BLaER1 treated with 17β-estradiol and CSF1 and Interleukin-3, amounts not matched to agents 10 nM and 100 nM (cell line): Measurements from ENCODE around the gene CRYGB.
"Not testable (repeated sequence)": the region's sequence is repeated elsewhere in the genome, so short reads cannot be mapped to it uniquely, and the experiment has no call there.

Experiments
- H3K27ac ChIP-seq, 11 experiments: shearing (Covaris generic); formaldehyde crosslinking; 2 replicates each; pipeline ENCODE4 v1.8.1; 2022
- H3K27me3 ChIP-seq, 11 experiments: shearing (Covaris generic); formaldehyde crosslinking; 2 replicates each; pipeline ENCODE4 v1.8.1; 2022
- H3K36me3 ChIP-seq, 11 experiments: shearing (Covaris generic); formaldehyde crosslinking; 2 replicates each; pipeline ENCODE4 v1.8.1; 2022
- H3K4me1 ChIP-seq, 10 experiments: shearing (Covaris generic); formaldehyde crosslinking; 2 replicates each; pipeline ENCODE4 v1.8.1; 2022
- H3K4me2 ChIP-seq, 11 experiments: shearing (Covaris generic); formaldehyde crosslinking; 2 replicates each; pipeline ENCODE4 v1.8.1; 2022
- H3K4me3 ChIP-seq, 10 experiments: shearing (Covaris generic); formaldehyde crosslinking; 2 replicates each; pipeline ENCODE4 v1.8.1; 2022
- H3K9ac ChIP-seq, 11 experiments: shearing (Covaris generic); formaldehyde crosslinking; 2 replicates each; pipeline ENCODE4 v1.8.1; 2022
- H3K9me3 ChIP-seq, 11 experiments: shearing (Covaris generic); formaldehyde crosslinking; replicated peaks in 1 of 11; 2 replicates each; pipeline ENCODE4 v1.8.1; 2022
- H4K20me1 ChIP-seq, 11 experiments: shearing (Covaris generic); formaldehyde crosslinking; 2 replicates each; pipeline ENCODE4 v1.8.1; 2022
- Cebpa-rat ChIP-seq, 11 experiments: shearing (Covaris generic); IDR thresholded peaks; 2 replicates each; pipeline ENCODE4 v1.8.1; 2022

CRYGB gene

GRCh38 chr2:208127090-208127489, 18.9 kb downstream of the CRYGB start:
- no peak overlapping the region for H3K27ac ChIP-seq
- no peaks in the 10 kb centered on the region for H3K4me1 ChIP-seq
- no peak overlapping the region for H3K9ac ChIP-seq
- no peaks in the 10 kb centered on the region for H3K27me3 ChIP-seq
- no peak overlapping the region for H3K4me2 ChIP-seq
- TF ChIP-seq Cebpa-rat (IDR thresholded peaks at IDR 0.05), result no peak
- no peaks in the 10 kb centered on the region for H4K20me1 ChIP-seq
- H3K4me3 ChIP-seq, result no peak overlapping the region
- peaks cover 0 to 5% (median 0%) of the 10 kb centered on the region in 11 experiments; a peak in 3 of 22 replicates for H3K9me3 ChIP-seq
- no peaks in the 10 kb centered on the region for H3K36me3 ChIP-seq

GRCh38 chr2:208125251-208125650, 20.7 kb downstream of the CRYGB start:
- Histone ChIP-seq H3K27ac (no peak overlapping the region), H3K4me1 (no peaks in the 10 kb centered on the region), H3K9me3 (peaks cover 0 to 5% (median 0%) of the 10 kb centered on the region in 11 experiments; a peak in 3 of 22 replicates), H3K4me3 (no peak overlapping the region), H3K36me3 (no peaks in the 10 kb centered on the region), H4K20me1 (no peaks in the 10 kb centered on the region), H3K4me2 (no peak overlapping the region), H3K27me3 (no peaks in the 10 kb centered on the region), H3K9ac (no peak overlapping the region)
- TF ChIP-seq Cebpa-rat (IDR thresholded peaks at IDR 0.05), result no peak

- not testable (repeated sequence) for H3K9ac ChIP-seq, H3K27ac ChIP-seq, H3K4me2 ChIP-seq, H3K9me3 ChIP-seq, H3K27me3 ChIP-seq, H3K36me3 ChIP-seq, H3K4me1 ChIP-seq, H4K20me1 ChIP-seq, H3K4me3 ChIP-seq
These were observed 21.8 kb downstream of the CRYGB start, which contains the start of gene CRYGD for GRCh38 chr2:208124013-208124715. Gene CRYGD (minus strand): TSS chr2:208124524. CDS start chr2:208124473, 51 bp downstream.

GRCh38 chr2:208122248-208122647, 23.7 kb downstream of the CRYGB start:
- no peak overlapping the region for H3K27ac ChIP-seq
- no peaks in the 10 kb centered on the region for H3K36me3 ChIP-seq
- no peak overlapping the region for H3K4me2 ChIP-seq
- no peaks in the 10 kb centered on the region for H4K20me1 ChIP-seq
- TF ChIP-seq Cebpa-rat (IDR thresholded peaks at IDR 0.05), result no peak
- no peaks in the 10 kb centered on the region for H3K4me1 ChIP-seq
- H3K4me3 ChIP-seq, result no peak overlapping the region
- H3K9me3 ChIP-seq, result peaks cover 0 to 5% (median 0%) of the 10 kb centered on the region in 11 experiments; a peak in 2 of 22 replicates
- no peak overlapping the region for H3K9ac ChIP-seq
- H3K27me3 ChIP-seq, result no peaks in the 10 kb centered on the region

- Histone ChIP-seq H3K4me2 (no peak overlapping the region), H3K9me3 (no peaks in the 10 kb centered on the region), H3K36me3 (no peaks in the 10 kb centered on the region), H3K27me3 (no peaks in the 10 kb centered on the region), H3K9ac (no peak overlapping the region), H3K4me1 (no peaks in the 10 kb centered on the region), H4K20me1 (no peaks in the 10 kb centered on the region), H3K4me3 (no peak overlapping the region), H3K27ac (no peak overlapping the region)
- no peak for TF ChIP-seq Cebpa-rat (IDR thresholded peaks at IDR 0.05)
These were observed 27.0 kb downstream of the CRYGB start for GRCh38 chr2:208118918-208119317.

GRCh38 chr2:208117390-208117789, 28.6 kb downstream of the CRYGB start:
- H3K9me3 ChIP-seq, H3K27ac ChIP-seq, H3K36me3 ChIP-seq, H3K4me2 ChIP-seq, H4K20me1 ChIP-seq, H3K9ac ChIP-seq, H3K27me3 ChIP-seq, H3K4me3 ChIP-seq, H3K4me1 ChIP-seq: not testable (repeated sequence)

GRCh38 chr2:208112969-208113368, 33.0 kb downstream of the CRYGB start:
- Histone ChIP-seq H3K9ac (no peak overlapping the region), H3K4me1 (no peaks in the 10 kb centered on the region), H3K36me3 (no peaks in the 10 kb centered on the region), H3K27me3 (no peaks in the 10 kb centered on the region), H3K4me3 (no peak overlapping the region), H4K20me1 (no peaks in the 10 kb centered on the region), H3K4me2 (no peak overlapping the region), H3K9me3 (peaks cover 0 to 4% (median 0%) of the 10 kb centered on the region in 11 experiments; a peak in 2 of 22 replicates), H3K27ac (no peak overlapping the region)
- TF ChIP-seq Cebpa-rat (IDR thresholded peaks at IDR 0.05), result no peak

- H3K9ac ChIP-seq, H3K27me3 ChIP-seq, H3K4me3 ChIP-seq, H3K27ac ChIP-seq, H4K20me1 ChIP-seq, H3K36me3 ChIP-seq, H3K4me1 ChIP-seq, H3K4me2 ChIP-seq, H3K9me3 ChIP-seq: not testable (repeated sequence)
These were observed 33.6 kb downstream of the CRYGB start for GRCh38 chr2:208112273-208112745.

GRCh38 chr2:208103616-208104015, 42.3 kb downstream of the CRYGB start:
- H3K27ac ChIP-seq, result no peak overlapping the region
- H3K4me3 ChIP-seq, result no peak overlapping the region
- no peak overlapping the region for H3K4me2 ChIP-seq
- H3K4me1 ChIP-seq, result no peaks in the 10 kb centered on the region; a peak in 1 of 20 replicates
- H4K20me1 ChIP-seq, result no peaks in the 10 kb centered on the region
- no peak overlapping the region for H3K9ac ChIP-seq
- no peak for TF ChIP-seq Cebpa-rat (IDR thresholded peaks at IDR 0.05)
- no peaks in the 10 kb centered on the region for H3K36me3 ChIP-seq
- H3K27me3 ChIP-seq, result no peaks in the 10 kb centered on the region
- no peaks in the 10 kb centered on the region for H3K9me3 ChIP-seq
